ENCODE results near the gene FAM120AOS. TPM values are rescaled to one million over a fixed set of nuclear protein-coding genes. Genes with fewer than 3 reads are reported as not detected.
"Not testable (repeated sequence)": the region's sequence is repeated elsewhere in the genome, so short reads cannot be mapped to it uniquely, and the experiment has no call there.

The FAM120AOS gene
- total and polyA plus RNA-seq, 12 donors: 21.1 to 39.9 (median 31.5) TPM

- H3K27me3 ChIP-seq: no peaks in the 10 kb centered on the region
- WGBS, 2 donors: 0% methylated on average over 50 to 97 of the region's 100 CpGs
- H3K36me3 ChIP-seq: peaks cover 0 to 41% (median 20%) of the 10 kb centered on the region in 9 donors
- ATAC-seq (peak; percentile 48 to 88 (median 76)), DNase-seq (peak; percentile 68 to 78)
- H3K27ac ChIP-seq: peak within 1 kb of the TSS; percentile 91 to 99 (median 98)
- peak within 1 kb of the TSS; percentile 80 to 99 (median 94) for H3K4me3 ChIP-seq
- no peaks in the 10 kb centered on the region for H3K9me3 ChIP-seq
- H3K4me1 ChIP-seq: peaks cover 5 to 50% (median 43%) of the 10 kb centered on the region in 9 donors
- intact Hi-C loops (cut with DNase I): loop anchor here in 8 of 10 donors (5.0 to 10.0 kb wide), 9 partner anchors 51 to 354 kb away; partner anchors contain the start of genes NINJ1 (in 2 of the 8) and CARD19 (in 1 of the 8)
- TF ChIP-seq CTCF (IDR thresholded peaks at IDR 0.05): no peak
Observed at GRCh38 chr9:93450945-93451815, 2.2 kb downstream of the FAM120AOS start, which contains the start of gene FAM120A. FAM120A (plus strand) TSS chr9:93451685; CDS start chr9:93451916, 231 bp downstream.

- no peaks in the 10 kb centered on the region for H3K27me3 ChIP-seq
- DNase-seq (no peak), ATAC-seq (no peak)
- H3K4me3 ChIP-seq: no peak overlapping the region
- H3K4me1 ChIP-seq: peaks cover 4 to 26% (median 19%) of the 10 kb centered on the region in 9 donors
- 84 to 96% methylated on average over 4 of the region's 4 CpGs for WGBS, 2 donors
- H3K27ac ChIP-seq: no peak overlapping the region
- no peak for TF ChIP-seq CTCF (IDR thresholded peaks at IDR 0.05)
- no peaks in the 10 kb centered on the region for H3K9me3 ChIP-seq
- peaks cover 0 to 50% (median 20%) of the 10 kb centered on the region in 9 donors for H3K36me3 ChIP-seq
- intact Hi-C loops (cut with DNase I): loop anchor here in 2 of 10 donors (10.0 kb wide), 2 partner anchors 107 to 293 kb away; no protein-coding TSS in a partner anchor
Observed at GRCh38 chr9:93447655-93448054, 5.7 kb downstream of the FAM120AOS start.

- DNase-seq (no peak), ATAC-seq (peak in 2 of 8 donors; percentile 12 to 15)
- Histone ChIP-seq H3K9me3 (no peaks in the 10 kb centered on the region), H3K4me1 (peaks cover 4 to 26% (median 19%) of the 10 kb centered on the region in 9 donors), H3K36me3 (peaks cover 0 to 50% (median 20%) of the 10 kb centered on the region in 9 donors), H3K27me3 (no peaks in the 10 kb centered on the region), H3K4me3 (no peak overlapping the region), H3K27ac (peak overlapping the region in 1 of 10 donors; percentile 43)
- WGBS, 2 donors: 60 to 74% methylated on average over 3 of the region's 3 CpGs
- intact Hi-C loops (cut with DNase I): loop anchor here in 2 of 10 donors (10.0 kb wide), 2 partner anchors 109 to 291 kb away; no protein-coding TSS in a partner anchor
- no peak for TF ChIP-seq CTCF (IDR thresholded peaks at IDR 0.05)
Observed at GRCh38 chr9:93446073-93446472, 7.3 kb downstream of the FAM120AOS start.

- H3K27me3 ChIP-seq: no peaks in the 10 kb centered on the region
- ATAC-seq: no peak
- 92 to 93% methylated on average over 8 of the region's 8 CpGs for WGBS, 2 donors
- intact Hi-C loops (cut with DNase I): loop anchor here in 2 of 10 donors (10.0 kb wide), 2 partner anchors 114 to 286 kb away; no protein-coding TSS in a partner anchor
- DNase-seq: no peak
- no peak for TF ChIP-seq CTCF (IDR thresholded peaks at IDR 0.05)
- H3K4me1 ChIP-seq: no peaks in the 10 kb centered on the region
- H3K27ac ChIP-seq: no peak overlapping the region
- no peaks in the 10 kb centered on the region for H3K9me3 ChIP-seq
- H3K36me3 ChIP-seq: peaks cover 0 to 12% (median 0%) of the 10 kb centered on the region in 9 donors
- H3K4me3 ChIP-seq: no peak overlapping the region
Observed at GRCh38 chr9:93440896-93441580, 12.3 kb downstream of the FAM120AOS start.

DNA sequence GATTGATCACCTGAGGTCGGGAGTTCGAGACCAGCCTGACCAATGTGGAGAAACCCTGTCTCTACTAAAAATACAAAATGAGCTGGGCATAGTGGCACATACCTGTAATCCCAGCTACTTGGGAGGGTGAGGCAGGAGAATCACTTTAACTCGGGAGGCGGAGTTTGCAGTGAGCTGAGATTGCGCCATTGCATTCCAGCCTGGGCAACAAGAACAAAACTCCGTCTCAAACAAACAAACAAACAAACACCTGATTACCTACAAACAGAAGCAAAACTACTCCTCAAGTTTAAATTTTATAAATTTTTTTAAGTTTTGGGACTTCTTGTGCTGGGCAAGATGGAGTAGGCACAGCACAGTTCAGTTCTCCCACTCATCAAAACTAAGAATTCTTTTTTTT is 14.1 kb downstream of the FAM120AOS start:
- H3K36me3 ChIP-seq; H3K9me3 ChIP-seq; H3K4me1 ChIP-seq; H3K27me3 ChIP-seq; H3K4me3 ChIP-seq; DNase-seq; ATAC-seq; intact Hi-C loops (cut with DNase I); H3K27ac ChIP-seq: not testable (repeated sequence)
- WGBS, 2 donors: 96 to 97% methylated on average over 6 of the region's 6 CpGs
